ENCODE data around the gene THSD7A.
A peak's percentile ranks its signal among the peaks of the same experiment; 100 is the strongest.
"Not testable (repeated sequence)": the region's sequence is repeated elsewhere in the genome, so short reads cannot be mapped to it uniquely, and the experiment has no call there.

The THSD7A gene

DNA sequence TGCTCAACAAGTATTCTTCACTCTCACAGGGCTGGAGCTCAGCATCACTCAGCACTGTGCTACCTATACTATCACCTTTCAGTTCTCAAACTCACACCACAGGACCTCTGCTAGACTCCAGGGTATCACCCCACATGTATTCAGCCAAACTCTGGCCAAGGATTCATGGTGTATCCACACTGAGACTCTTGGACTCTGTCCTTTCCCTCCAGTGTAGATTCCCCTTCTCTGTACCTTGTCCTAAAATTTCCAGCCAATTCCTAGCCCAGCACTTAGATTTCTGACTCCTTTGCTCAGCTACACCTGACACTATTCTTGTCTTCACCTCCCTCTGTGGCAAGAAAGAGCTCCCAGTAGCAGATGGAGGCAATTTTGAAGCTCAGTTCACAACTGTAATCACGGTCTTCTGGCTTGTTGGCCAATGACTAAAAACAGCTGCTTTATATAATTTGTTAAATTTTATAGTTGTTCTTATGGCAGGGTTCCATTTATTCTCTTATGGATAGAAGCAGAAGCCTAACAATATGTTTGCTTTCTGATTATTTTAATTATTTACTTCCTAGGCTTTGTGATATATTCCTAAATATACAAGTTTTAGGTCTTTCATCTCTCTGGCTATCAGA is 258.8 kb downstream of the THSD7A start:
- DNase-seq, result no peak

DNA sequence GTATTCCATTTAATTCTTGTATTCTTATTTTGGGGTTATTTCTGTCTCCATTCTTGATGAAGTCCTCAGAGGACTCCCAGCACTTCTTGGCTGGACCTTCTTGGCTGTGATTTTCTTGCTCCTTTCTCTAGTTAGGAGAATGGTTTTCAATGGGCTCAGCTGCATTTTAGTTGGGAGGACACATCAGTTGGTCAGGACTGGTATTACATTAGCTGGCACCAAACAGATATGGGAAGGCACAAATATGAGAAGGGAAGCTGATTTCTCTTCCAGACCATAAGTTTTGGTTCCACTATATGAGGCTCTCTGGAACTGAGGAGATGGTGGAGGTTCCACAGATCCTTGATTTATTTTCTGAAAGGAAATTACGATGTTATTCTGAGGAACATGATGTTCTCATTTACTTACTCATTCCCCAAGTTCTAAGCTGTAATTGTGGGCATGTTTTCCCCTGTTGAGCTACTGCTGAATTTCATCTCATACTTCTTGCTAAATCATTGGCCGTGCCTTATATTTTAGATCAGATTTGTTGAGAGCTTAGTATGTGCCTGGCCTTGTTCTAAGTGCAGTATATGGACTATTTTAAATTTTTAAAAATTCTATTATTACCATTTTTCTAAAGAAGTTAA is 261.0 kb downstream of the THSD7A start:
- DNase-seq, result no peak

DNA sequence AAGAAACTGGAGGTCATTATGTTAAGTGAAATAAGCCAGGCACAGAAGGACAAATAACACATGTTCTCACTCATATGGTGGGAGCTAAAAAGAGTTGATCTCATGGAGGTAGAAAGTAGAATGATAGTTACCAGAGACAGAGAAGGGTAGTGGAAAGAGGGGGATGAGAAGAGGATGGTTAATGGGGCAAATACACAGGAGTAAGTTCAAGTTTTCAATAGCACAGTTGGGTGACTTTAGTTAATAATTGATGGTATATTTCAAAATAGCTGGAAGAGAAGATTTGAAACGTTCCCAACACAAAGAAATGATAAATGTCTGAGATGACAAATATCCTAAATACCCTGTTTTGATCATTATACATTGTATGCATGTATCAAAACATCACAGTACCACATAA is 261.8 kb downstream of the THSD7A start:
- no peak for DNase-seq

DNA sequence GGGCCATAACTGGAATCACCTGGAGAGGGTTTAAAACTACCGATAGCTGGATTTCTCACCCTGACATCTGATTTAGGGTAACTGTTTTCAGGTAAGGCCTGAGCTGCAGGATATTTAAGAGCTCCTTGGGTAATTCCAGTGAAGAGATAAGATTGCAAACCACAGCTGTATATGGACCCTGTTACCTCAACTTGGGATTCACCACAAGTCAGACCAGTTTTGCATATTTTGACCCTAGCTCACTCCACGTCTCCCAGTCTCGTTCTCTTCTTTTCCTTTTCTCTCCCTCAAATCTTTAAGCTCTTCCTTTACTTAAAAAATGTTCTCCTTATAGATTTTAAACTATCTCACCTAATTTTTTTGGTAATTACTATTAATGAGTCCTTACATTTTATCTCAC is 264.4 kb downstream of the THSD7A start:
- no peak for DNase-seq

DNA sequence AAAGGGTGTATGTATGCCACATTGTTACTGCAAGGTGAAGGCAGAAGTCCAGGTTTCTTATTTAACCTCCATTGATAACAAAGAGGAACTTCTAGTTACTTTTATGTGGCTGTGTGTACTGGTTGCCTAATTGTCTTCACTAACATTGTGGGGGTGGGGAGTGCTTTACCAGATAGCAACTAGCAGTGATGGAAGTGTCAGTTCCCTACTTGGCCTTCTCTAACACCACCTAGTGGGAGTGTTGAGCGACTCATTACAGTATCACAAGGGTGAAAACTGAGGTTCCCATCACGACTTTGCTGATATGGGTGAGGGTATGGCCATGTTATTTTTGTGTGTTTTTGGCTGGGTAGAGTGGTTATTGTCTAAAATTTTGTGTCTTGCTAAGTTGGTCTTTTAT is 274.4 kb downstream of the THSD7A start:
- no peak for DNase-seq

DNA sequence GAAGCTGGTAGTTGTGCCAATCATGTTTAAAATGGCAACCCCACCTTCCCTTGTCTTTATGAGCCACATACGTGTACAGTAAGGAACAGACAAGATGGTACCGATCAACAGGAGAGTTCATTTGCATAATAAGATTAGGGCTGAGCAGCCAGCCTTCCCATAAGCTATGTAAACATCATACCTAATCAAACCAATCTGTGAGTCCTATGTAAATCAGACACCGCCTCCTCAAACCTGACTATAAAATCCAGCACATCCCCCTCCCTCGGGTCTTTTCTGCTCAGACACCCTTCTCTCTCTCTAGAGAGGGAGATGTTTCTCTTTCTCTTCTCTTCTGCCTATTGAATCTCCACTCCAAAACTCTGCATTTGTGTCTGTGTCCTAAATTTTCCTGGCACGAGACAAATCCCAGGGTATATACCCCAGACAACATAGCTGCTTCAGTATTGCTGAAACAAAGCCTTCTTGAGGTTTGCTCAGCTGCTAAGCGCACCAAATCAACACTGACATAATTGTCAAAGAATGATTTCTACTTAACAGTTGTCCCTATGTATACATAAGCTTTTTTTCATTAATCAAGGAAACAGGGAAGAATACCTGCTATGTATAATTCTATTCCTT is 279.2 kb downstream of the THSD7A start:
- DNase-seq, result no peak

DNA sequence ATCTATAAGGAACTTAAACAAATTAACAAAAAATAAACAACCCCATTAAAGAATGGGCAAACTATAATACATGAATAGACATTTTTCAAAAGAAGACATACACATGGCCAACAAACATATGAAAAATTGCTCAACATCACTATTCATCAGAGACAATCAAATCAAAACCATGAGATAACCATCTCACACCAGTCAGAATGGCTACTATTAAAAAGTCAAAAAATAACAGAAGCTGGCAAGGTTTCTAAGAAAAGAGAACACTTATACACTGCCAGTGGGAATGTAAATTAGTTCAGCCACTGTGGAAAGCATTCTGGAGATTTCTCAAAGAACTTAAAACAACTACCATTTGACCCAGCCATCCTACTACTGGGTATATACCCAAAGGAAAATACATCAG is 280.5 kb downstream of the THSD7A start:
- DNase-seq, result no peak

DNA sequence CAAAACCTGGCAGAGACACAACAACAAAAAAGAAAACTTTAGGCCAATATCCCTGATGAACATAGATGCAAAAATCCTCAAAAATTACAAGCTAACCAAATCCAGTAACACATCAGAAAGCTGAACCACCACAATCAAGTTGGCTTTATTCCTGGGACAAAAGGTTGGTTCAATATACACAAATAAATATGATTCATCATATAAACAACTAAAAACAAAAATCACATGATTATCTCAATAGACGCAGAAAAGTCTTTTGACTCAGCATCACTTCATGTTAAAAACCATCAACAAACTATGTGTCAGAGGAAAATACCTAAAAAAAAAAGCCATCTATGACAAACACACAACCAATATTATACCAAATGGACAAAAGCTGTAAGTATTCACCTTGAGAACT is 283.5 kb downstream of the THSD7A start:
- DNase-seq, result no peak

DNA sequence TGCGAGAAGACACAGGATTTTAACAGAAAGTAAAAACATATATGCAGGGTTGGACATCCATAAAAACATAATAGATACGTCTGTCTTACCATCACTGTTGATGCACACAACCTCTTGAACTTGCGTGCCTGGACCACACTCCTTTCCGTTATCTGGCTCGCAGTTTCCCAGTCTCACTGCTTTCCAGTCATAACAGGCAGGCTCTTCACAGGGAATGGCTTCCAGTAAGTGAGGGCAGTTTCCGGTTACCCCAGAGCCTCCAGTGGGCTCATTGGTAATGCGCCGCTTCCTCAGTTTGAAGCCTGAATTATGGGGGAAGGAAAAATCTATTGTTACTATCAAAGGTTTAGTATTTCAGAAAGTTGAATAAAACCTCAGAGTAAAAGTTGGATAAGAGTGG is 290.7 kb downstream of the THSD7A start:
- no peak for DNase-seq

DNA sequence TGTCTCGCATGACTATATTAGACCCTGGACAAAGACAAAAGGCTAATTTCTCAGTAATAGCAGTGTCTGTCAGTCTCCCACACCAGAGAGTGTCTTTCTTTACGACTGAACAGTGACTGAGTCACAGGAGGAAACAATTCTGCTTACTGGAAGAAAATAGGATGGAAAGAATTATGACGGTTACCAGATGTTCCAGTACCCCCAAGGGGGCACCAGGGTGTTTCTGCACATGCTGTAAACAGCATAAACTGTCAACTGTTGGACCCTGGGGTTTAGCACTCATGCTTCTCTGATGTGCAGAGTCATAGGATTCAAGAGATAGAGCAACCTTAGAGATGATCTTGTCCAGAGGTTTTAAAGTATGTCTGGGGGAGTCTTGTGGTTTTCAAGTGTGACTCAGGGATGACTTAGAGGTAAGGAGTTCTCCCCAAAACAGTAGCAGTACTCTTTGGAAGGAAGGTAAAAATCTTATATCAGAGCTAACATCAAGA is 291.7 kb downstream of the THSD7A start:
- peak; percentile 39 for DNase-seq

DNA sequence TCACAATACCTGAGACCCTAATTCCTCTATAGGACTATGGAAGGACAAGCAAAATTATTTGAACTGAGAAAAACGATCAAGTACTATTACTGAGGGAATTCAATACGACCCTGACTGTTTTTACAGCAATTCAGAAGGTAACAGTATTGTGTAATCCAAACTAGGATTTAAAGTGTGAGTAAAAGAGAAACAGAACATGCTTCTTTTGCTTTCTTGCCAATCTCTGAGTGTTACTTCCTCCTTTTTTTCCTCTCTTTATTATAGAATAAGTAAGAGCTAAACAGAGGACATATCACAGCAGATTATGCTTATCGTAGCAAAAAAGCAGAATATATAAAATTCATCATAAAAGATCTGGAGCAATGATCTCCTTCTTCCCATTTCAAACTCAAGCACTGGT is 292.1 kb downstream of the THSD7A start:
- DNase-seq, result no peak

DNA sequence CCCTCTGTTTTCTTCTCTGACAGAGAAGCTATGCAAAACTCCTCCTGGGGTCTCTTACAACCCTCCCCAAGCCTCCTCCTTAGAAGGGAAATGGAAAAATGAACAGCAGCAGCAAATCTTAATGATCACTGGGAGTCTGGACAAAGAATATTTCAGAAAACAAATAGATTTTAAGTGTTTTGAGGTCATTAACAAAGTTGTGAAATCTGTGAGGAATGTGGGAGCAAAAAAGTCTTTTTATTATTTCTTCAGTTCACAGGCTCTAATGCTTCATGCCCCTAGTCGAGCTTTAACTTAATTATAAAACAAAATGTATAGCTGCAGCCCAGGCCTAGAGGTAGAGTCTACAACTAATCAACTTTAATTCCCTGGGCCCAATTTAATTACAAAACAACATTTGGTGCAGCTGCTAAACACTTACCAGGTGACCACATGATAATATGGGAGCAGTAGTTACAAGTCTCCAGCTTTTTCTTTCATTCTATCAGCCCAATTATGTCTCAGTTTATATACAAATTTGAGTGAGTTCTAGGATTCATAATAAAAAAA is 293.2 kb downstream of the THSD7A start:
- DNase-seq, result no peak

DNA sequence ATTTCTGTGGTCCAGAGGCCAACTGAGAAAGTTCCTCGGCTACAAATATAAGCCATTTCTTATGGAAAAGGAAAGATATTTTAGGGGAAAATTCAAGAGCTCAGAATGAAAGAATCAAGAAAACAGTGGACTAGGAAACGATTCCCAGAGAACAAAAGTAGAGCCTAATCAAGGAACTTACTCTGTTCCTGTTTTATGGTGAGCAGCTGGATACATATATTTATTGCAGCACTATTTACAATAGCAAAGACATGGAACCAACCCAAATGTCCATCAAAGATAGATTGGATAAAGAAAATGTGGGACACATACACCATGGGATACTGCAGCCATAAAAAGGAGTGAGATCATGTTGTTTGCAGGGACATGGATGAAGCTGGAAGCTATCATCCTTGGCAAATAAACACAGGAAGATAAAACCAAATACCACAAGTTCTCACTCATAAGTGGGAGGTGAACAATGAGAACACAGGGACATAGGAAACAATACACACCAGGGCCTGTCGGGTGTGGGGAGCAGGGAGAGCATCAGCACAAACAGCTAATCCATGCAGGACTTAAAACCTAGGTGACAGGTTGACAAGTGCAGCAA is 298.7 kb downstream of the THSD7A start:
- no peak for DNase-seq

DNA sequence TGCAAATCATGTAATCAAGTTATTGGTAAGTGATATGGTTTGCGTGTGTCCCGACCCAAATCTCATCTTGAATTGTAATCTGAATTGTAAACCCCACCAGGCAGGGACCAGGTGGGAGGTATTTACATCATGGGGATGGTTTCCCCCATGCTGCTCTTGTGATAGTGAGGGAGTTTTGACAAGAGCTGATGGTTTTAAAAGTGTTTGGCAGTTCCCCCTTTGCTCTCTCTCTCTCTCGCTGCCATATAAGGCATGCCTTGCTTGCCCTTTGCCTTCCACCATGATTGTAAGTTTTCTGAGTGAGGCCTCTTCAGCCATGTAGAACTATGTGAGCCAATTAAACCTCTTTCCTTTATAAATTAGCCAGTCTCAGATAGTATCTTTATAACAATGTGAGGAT is 302.6 kb downstream of the THSD7A start:
- no peak for DNase-seq

DNA sequence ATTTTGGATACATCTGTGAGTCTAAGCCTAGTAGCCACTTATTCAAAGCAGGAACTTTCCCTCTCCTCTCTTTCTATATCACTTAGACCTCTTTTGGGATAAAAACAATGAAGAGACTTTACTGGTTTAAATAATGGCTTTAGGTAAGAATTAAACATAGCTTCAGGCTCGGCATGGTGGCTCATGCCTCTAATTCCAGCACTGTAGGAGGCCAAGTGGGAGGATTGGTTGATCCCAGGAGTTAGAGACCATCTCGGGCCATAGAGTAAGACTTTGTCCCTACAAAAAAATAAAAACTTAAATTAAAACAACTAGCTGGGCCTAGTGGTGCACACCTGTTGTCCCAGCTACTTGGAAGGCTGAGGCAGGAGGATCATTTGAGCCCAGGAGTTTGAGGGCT is 304.3 kb downstream of the THSD7A start:
- no peak for DNase-seq

DNA sequence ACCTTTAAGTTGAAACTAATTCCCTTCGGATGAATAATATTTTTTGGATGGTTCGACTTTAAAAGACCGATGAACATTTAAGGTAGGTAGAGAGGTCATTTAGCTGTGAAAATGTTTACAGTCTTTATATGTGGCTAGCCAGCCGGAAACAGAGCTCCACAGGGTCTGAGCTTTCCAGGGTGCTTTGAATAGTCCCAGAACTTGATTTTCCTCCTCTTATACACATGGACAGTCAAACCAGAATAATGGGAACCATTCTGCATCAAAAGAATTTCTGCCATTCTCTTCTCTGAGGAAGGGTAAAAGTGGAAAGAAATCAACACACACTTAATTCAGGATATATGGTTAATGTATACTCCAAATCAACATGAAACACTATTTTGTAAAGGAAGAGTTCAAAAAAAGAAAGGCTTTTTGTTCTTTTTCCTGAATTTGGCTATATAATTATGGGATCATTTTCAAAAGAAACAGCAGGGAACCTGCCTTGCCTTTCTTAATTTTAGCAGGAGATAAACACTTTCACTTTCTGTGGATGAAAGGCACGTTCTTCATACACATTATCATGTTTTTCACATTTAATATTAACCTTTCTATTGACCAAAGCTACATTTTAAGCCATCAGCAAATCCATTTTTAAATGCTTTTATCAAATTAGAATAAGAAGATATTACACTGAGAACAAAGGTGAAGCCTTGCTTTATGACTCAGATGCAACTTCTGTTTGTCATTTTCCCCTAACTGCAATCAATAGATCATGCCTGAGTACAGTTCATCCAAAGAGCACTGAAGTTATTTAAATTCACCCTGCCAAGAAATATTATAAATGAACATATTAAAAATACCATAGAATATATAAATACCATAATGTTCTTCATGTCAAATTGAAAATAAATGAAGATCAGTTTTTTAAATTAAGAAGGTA is 307.3 kb downstream of the THSD7A start:
- no peak for DNase-seq

DNA sequence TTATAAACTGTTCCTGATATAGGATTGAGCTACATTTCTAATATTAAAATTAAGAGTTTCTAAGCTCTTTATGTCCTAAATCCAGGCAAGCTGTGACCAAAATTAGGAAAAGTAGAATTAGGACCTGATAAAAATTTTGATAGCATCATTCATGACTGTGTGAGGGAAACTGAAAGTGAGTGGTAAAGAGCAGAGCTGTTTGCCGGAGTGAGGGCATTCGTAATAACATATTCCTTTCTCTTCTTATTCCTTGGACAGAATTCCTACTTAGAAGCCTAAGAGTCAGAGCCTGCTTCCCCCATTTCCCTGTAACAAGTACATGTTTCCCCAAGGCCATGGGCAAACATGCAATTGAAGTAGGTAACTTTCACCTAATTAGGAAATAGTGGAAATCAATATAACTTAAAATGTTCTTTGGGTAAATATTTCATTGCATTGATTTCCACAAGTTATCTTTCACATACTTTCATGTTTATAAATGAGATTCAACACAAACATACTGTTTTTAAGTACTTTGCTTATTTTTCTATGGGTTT is 310.0 kb downstream of the THSD7A start:
- not testable (repeated sequence) for DNase-seq

DNA sequence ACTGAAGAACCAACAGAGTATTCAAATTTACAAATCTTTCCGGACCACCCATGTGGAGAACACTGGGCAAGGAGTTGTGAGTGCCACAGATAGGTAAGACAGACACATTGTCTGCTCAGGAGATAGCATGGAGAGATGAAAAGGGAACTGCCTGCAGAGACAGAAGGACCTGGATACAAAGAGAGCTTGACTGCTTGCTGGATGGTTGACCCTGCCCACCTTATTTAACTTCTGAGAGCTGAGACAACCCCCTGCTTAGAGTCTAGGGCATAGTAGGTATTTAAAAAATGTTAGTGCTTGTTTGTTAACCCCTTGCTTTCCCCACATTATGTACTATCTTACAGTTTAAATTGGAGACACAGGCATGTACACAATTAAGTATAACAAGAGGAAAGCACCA is 314.1 kb downstream of the THSD7A start:
- DNase-seq, result no peak

DNA sequence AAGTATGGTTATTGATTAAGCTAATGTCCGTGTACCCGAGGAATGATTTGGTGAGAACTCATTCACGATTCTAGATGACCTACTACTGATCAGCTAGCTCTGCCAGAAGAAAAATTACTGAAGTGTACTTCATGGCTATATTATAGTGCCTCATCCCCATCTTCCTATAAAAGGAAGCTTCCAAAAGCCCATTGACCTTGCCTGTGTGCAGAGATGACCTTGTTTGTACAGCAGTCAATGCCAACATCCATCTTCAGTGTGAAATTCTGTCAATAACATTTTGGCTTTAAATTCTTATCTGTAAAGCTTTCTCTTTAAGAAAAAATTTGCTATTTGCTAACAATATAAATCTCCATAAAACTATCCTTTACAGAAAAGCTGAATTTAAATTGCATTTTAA is 315.7 kb downstream of the THSD7A start:
- DNase-seq, result no peak

DNA sequence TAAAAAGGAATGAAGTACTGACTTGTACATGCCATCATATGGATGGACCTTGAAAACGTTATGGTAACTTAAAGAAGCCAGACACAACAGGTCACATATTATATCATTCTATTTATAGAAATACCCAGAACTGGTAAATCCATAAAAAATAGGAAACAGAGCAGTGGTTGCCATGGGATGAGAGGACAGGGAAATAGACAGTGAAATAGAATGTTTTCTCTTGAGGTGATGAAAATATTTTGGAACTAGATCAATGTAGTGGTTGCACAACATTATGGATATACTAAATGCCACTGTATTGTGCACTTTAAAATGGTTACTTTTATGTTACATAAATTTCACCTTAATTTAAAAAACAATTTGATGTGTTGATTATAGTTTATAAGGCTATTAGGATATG is 318.5 kb downstream of the THSD7A start:
- no peak for DNase-seq

DNA sequence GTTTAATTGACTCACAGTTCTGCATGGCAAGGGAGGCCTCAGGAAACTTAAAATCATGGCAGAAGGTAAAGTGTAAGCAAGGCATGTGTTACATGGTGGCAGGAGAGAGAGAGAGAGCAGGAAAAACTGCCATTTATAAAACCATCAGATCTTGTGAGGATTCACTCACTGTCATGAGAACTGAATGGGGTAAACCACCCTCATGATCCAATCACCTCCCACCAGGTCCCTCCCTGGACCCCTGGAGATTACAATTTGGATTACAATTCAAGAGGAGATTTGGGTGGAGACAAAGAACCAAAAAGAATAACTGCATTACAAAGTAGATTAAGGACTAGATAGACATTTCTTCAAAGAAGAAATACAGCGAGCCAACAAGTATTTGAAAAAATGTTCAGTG is 324.1 kb downstream of the THSD7A start:
- no peak for DNase-seq

DNA sequence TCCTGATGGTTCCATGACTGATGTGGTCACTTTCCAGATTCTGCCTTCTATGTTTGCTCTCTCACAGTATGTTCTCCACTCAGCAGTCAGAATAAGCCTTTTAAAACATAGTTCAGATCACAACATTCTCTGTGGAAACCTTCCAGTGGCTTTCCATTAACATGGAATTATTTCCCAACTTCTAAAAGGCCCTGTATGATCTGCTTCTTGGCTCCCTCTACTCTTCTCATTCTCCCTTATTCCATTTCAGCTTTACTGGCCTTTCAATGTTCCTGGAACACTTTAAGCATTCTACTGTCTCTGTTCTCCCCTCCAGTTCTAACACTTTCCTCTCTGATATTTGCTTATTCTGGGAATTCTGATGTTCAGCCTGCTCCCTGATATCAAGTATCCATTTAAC is 325.6 kb downstream of the THSD7A start:
- no peak for DNase-seq

All from right hindlimb (tissue), 1 donor.